ENCODE data around the gene FXR1.

The FXR1 gene

GRCh38 chr3:180881065-180881801 is 31.2 kb upstream of the FXR1 start:
- POLR2A ChIA-PET: no interaction called here
- no peak for TF ChIP-seq CTBP1 (IDR thresholded peaks at IDR 0.05; ENCODE audit: borderline replicate concordance)
- no peak for TF ChIP-seq FOXA1 (IDR thresholded peaks at IDR 0.05)
- no peak for TF ChIP-seq ARNT (IDR thresholded peaks at IDR 0.05)
- TF ChIP-seq BHLHE40 (IDR thresholded peaks at IDR 0.05; ENCODE audit: borderline replicate concordance): no peak
- no peak for TF ChIP-seq SP1 (IDR thresholded peaks at IDR 0.05)
- TF ChIP-seq ELF4 (IDR thresholded peaks at IDR 0.05): no peak
- no peak for TF ChIP-seq FOXM1 (IDR thresholded peaks at IDR 0.05; ENCODE audit: borderline replicate concordance)
- no peak for TF ChIP-seq TARDBP (IDR thresholded peaks at IDR 0.05)
- TF ChIP-seq HDGF (IDR thresholded peaks at IDR 0.05; ENCODE audit: borderline replicate concordance): no peak
- no peak for TF ChIP-seq L3MBTL2 (conservative IDR thresholded peaks at IDR 0.05)
- TF ChIP-seq LEF1 (IDR thresholded peaks at IDR 0.05; ENCODE audit: borderline replicate concordance): no peak
- no peak for TF ChIP-seq SUZ12 (IDR thresholded peaks at IDR 0.05)
- DNase-seq (ENCODE audit: extremely low spot score): no peak
- CTCF ChIA-PET: no interaction called here

- CTCF ChIA-PET: no interaction called here
- no peak for DNase-seq (ENCODE audit: extremely low spot score)
- POLR2A ChIA-PET: no interaction called here
- TF ChIP-seq FOXK2 (IDR thresholded peaks at IDR 0.05) (no peak), NFRKB (IDR thresholded peaks at IDR 0.05) (no peak), LEF1 (IDR thresholded peaks at IDR 0.05; ENCODE audit: borderline replicate concordance) (no peak), ARNT (IDR thresholded peaks at IDR 0.05) (no peak), HDGF (IDR thresholded peaks at IDR 0.05; ENCODE audit: borderline replicate concordance) (no peak), FOXM1 (IDR thresholded peaks at IDR 0.05; ENCODE audit: borderline replicate concordance) (no peak), SP1 (IDR thresholded peaks at IDR 0.05) (no peak), FOXA1 (IDR thresholded peaks at IDR 0.05) (no peak), PKNOX1 (IDR thresholded peaks at IDR 0.05) (no peak), BHLHE40 (IDR thresholded peaks at IDR 0.05; ENCODE audit: borderline replicate concordance) (no peak), CTBP1 (IDR thresholded peaks at IDR 0.05; ENCODE audit: borderline replicate concordance) (no peak)
Measured at GRCh38 chr3:180882115-180882514, 30.4 kb upstream of the FXR1 start.

- ChIA-PET CTCF (no interaction called here), POLR2A (no interaction called here)
- no peak for DNase-seq (ENCODE audit: extremely low spot score)
- TF ChIP-seq PKNOX1 (IDR thresholded peaks at IDR 0.05) (no peak), SUZ12 (IDR thresholded peaks at IDR 0.05) (no peak), FOXA1 (IDR thresholded peaks at IDR 0.05) (no peak), NFRKB (IDR thresholded peaks at IDR 0.05) (no peak), FOXK2 (IDR thresholded peaks at IDR 0.05) (no peak), TARDBP (IDR thresholded peaks at IDR 0.05) (no peak), ZNF384 (IDR thresholded peaks at IDR 0.05) (no peak), ELF4 (IDR thresholded peaks at IDR 0.05) (no peak), CTBP1 (IDR thresholded peaks at IDR 0.05; ENCODE audit: borderline replicate concordance) (no peak), FOXM1 (IDR thresholded peaks at IDR 0.05; ENCODE audit: borderline replicate concordance) (no peak), HDGF (IDR thresholded peaks at IDR 0.05; ENCODE audit: borderline replicate concordance) (no peak), SP1 (IDR thresholded peaks at IDR 0.05) (no peak), L3MBTL2 (conservative IDR thresholded peaks at IDR 0.05) (no peak), BHLHE40 (IDR thresholded peaks at IDR 0.05; ENCODE audit: borderline replicate concordance) (no peak), ARNT (IDR thresholded peaks at IDR 0.05) (no peak)
Measured at GRCh38 chr3:180888992-180889560, 23.4 kb upstream of the FXR1 start.

- ChIA-PET POLR2A (no interaction called here), CTCF (no interaction called here)
- TF ChIP-seq ZNF384 (IDR thresholded peaks at IDR 0.05) (no peak), CTBP1 (IDR thresholded peaks at IDR 0.05; ENCODE audit: borderline replicate concordance) (no peak), SUZ12 (IDR thresholded peaks at IDR 0.05) (no peak), FOXA1 (IDR thresholded peaks at IDR 0.05) (no peak), BHLHE40 (IDR thresholded peaks at IDR 0.05; ENCODE audit: borderline replicate concordance) (no peak), L3MBTL2 (conservative IDR thresholded peaks at IDR 0.05) (no peak), TARDBP (IDR thresholded peaks at IDR 0.05) (no peak), FOXK2 (IDR thresholded peaks at IDR 0.05) (no peak), ELF4 (IDR thresholded peaks at IDR 0.05) (no peak), PKNOX1 (IDR thresholded peaks at IDR 0.05) (no peak), SP1 (IDR thresholded peaks at IDR 0.05) (no peak), LEF1 (IDR thresholded peaks at IDR 0.05; ENCODE audit: borderline replicate concordance) (no peak), FOXM1 (IDR thresholded peaks at IDR 0.05; ENCODE audit: borderline replicate concordance) (no peak), NFRKB (IDR thresholded peaks at IDR 0.05) (no peak), HDGF (IDR thresholded peaks at IDR 0.05; ENCODE audit: borderline replicate concordance) (no peak), ARNT (IDR thresholded peaks at IDR 0.05) (no peak)
- no peak for DNase-seq (ENCODE audit: extremely low spot score)
Measured at GRCh38 chr3:180898572-180898971, 13.9 kb upstream of the FXR1 start.

- no peak for TF ChIP-seq TARDBP (IDR thresholded peaks at IDR 0.05)
- ChIA-PET CTCF (no interaction called here), POLR2A (no interaction called here)
- DNase-seq (ENCODE audit: extremely low spot score): no peak
Measured at GRCh38 chr3:180909369-180910127, 2.9 kb upstream of the FXR1 start.
